Stimulated activated CD8-positive, alpha-beta memory T cell treated with anti-CD3 and anti-CD28 coated beads, Interleukin-2, amount 100 ng/mL, for 48 hours (primary cell): ENCODE results near the gene MAPKAPK3.
A peak's percentile ranks its signal among the peaks of the same experiment; 100 is the strongest.

Experiments used
- DNase-seq, 2 donors: peaks; one replicate each; pipeline ENCODE4 v3.0.0-alpha.2; 2020; ENCODE audit warnings: low read depth in 2 of 2

The MAPKAPK3 gene

DNA sequence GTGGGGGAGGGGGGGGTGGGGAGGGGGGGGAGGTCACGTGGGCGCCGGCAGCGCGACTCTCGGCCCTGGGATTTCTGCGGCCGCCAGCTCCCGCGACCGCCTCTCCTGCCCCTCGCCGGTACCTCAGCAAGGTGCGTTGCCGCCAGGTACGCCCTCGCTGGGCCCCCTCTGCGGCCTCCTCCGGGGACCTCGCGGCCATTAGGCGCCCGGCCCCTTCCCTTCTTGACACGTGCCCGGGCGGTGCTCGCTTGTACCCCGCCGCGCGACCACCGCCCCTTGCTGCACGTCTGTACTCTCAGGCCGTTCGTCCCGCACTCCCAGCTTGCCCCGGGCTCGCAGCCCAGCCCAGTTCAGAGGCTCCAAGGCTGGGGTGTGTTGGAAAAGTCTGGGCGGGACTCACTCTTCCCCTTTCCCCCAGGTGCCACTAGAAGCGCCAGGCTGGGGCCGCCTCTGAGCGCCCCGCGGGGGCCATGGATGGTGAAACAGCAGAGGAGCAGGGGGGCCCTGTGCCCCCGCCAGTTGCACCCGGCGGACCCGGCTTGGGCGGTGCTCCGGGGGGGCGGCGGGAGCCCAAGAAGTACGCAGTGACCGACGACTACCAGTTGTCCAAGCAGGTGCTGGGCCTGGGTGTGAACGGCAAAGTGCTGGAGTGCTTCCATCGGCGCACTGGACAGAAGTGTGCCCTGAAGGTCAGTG, at the start of gene MAPKAPK3:
Gene MAPKAPK3, plus strand, starts transcription at position 56 of the 696 bp plus-strand sequence. Its CDS starts 415 bp downstream, at position 471.
- DNase-seq = no peak

DNA sequence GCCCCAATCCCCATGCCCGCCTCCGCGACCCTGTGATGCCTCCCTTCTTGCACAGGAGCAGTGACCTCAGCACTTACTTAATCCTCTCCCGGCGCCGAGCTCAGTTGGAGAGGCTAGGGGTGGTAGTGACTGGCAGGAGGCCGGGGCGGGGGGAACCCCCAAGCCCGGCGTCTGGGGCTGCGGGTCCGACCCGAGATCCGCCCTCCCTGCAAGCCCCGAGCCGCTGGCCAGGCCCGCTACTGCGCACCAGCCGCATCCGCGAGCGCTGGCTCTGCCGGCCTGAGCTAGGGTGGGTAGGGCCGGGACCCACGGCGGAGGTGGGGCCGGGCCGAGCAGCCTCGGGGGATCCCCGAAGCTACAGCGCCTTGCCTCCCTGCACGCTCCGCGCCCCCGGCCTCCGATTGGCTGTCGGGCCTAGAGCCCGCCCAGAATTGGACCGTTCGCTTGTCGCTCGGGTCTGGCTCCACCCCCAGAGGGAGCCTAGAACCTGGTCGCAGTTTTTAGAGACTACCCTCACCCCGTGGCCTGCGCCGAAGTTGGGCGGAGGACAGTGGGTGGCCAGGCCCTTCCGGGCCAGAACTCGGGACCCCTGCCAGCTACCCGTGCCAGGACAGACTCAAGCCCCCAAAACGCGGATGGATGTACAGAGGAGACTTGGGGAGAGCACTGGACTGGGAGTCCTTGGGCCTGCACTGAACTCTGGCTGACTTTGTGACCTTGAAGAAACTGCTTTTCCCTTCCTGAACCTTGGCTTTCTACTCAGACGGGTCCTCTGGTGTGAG, 49.4 kb upstream of the MAPKAPK3 start, which contains the start of gene C3orf18:
Gene C3orf18, minus strand, starts transcription at position 362 of the 782 bp plus-strand sequence. CDS start 2,048 bp downstream, outside the sequence.
- peak; percentile 96 for DNase-seq

DNA sequence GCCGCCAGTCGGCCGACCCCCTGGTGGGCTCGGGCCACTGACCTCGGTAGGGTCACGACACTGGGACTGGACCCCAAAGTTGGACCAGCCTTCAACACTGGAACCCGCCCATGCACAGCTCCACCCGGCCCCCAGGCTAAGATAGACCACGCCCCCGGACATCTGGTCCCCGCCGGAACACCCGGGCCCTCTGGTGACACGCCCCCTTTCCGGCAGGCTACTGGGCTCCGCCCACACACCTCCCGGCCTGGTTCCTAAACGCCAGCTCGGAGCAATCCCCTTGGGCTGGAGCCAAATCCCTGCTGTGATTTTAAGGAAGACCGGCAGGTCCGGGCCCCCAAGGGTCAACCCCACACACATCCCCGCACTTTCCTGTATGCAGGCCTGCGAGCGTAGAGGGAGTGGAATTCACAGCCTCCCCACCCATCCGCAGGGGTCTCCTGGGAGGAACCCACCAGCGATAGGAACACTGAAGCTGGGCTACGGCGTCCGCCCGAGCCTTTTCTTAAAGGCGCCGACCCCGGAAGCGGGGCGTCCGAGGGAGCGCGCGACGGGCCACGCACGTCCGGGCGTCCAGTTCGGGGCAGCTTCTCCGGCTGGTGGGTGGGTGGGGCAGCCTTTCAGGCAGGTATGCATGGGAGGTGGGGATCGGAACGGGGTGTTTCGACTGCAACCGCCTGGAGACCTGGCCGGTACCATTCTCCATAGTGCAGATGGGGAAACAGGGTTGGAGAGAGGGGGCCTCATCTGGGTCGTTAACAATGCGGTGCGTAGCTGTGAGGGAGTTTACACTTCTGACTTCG, 47.8 kb upstream of the MAPKAPK3 start, which contains the start of gene HEMK1:
Gene HEMK1, plus strand, starts transcription at position 576 of the 803 bp plus-strand sequence. CDS start 1,583 bp downstream, outside the sequence.
- peak; percentile 95 to 99 for DNase-seq

DNA sequence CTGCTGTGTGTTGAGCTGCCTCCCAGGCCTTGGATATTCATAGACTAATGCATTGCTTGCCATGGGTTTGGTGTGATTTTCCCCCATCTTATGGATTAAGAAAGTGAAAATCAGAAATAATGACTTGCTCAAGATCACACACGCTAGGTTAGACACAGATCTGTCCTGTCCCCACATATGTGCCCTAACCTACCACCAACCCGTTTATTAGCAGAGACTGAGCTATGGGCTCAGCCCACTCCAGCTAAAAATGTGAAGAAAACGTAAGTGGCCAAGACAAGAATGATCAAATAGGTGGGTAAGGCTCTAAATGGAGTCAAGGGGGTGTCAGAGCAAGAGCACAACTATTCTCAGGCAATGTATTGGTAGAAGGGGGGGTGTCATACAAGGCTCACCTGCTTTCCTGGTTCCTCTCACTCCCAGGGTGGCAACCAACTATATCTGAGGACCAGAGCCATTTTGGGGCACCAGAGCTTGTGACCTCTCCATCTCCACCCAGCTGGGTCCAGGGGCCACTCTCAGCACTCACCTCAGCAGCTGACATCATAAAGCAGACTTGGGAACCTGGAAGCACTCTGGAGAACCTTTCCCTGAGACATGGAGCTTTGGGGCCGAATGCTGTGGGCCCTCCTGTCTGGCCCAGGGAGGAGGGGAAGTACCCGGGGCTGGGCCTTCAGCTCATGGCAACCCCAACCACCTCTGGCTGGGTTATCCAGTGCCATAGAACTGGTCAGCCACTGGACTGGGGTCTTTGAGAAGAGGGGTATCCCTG, 46.3 kb upstream of the MAPKAPK3 start:
- no peak for DNase-seq

DNA sequence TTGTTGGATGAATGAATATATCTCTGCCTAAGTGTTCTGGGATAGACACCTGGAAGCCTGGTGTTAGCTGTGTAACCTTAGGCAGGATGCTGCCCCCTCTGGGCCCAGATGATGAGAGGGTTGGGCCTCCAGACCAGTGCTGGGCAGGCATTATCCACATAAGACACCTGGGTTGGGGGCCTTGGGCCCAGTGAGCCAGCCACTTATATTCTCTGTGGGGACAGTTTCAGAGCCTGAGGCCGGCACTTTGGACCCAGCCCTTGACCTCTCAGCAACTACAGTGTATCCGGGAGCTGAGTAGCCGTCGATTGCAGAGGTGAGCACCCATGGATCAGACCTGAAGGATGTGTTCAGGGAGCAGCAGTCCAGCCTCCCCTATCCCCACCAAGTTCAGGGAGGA, 45.5 kb upstream of the MAPKAPK3 start:
- no peak for DNase-seq

DNA sequence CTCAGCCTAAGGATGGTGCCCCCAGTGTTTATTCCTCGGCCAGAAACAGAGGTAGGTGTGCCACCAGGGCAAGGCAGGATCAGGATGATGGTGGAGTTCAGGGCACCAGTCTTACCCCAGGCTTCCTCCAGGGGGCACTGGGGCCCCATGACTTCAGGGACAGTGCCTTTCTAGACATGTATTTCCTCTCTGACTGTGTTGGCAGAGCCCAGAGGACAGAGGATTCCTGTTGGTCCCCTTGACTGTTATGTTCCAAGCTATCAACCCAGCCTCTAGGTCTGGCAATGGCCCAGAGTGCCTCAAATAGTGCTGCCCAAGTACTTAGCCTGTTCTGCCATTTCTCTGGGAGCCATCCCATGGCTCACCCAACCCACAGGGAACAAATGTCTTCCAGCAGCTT, 44.8 kb upstream of the MAPKAPK3 start:
- peak in 1 of 2 donors; percentile 73 for DNase-seq

DNA sequence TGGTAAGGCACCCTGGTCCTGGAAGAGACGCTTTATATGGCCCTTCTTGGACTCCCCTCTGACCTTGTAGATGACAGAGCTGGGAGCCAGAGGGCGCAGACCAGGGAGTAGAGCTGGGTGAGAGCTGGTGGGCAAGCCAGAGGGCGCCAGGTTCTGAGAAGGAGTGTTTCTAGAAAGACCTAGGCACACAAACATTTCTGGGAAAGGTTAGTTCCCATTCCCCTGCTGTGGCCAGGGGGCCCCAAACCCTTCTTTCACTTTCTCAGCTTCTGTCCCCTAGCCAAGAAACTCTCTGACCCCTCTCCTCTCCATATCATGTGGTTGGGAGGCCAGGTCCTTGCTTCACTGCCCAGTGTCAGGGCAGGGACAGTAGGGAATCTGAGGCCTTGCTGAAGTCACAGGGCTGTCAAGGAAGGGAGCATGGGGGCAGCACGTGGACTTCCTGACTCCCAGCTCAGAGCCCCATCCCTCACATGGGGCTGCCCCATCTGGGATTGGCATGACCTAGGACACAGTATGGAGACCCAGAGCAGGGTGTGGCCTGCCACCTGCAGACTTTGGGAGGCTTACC, 44.1 kb upstream of the MAPKAPK3 start:
- no peak for DNase-seq

DNA sequence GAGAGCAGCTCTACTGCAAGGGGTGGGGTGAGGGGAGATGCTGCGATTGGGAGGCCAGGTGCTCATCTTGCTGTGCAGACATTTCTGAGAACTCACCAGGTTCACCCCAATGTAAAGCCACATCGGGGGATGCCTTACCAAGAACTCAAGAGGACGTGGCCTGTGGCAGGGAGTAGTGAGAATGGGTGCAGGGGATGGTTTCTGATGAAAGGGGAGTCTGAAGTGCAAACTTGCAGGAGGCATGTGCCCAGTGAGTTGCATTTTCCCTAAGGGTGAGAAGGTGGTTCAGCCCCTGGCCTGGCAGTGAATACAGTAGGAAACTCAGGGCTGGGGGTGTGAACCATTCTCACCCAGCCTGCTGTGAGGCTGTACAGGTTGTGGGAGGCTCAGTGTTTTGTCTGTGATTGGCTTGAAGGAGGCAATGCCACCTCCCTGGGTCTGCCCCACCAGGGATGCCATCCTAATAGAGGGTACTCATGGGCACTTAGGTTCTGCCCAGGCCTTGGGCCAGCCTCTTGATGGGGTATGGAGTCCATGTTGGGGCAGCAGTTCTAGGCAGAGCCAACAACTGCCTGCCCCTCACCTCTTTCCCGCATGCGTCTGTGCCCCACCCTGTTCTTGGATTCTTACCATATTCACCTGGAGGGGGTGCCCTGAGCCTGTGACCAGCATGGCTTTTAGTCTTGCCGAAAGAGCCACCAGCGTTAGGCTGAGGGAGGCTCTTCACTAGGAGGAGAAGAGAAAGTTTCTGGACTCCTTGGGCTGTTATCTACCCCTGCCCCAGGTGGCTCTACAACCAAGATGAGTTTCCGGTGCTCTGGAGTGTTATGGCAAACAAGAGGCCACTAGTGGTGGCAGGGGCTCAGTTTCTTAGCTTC, 43.1 kb upstream of the MAPKAPK3 start:
- DNase-seq = peak in 1 of 2 donors; percentile 74

DNA sequence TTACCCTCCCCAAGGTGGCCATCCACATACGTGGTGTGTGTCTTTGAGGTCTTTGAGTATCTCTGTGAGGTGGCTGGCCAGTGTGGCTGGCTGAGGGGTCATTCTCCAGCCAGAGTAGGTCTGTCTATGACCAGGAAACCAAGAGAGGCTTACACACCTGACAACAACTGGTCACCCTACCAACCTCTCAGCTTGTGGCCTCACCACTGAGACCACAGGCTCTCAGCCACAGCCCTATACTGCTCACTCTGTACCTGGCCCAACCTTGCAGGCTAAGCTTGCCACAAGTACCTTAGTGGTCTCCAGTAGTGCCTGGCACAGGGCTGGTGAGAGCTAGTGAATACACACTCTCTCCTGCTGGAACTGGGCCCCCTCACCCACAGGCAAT, 42.5 kb upstream of the MAPKAPK3 start:
- DNase-seq = no peak

DNA sequence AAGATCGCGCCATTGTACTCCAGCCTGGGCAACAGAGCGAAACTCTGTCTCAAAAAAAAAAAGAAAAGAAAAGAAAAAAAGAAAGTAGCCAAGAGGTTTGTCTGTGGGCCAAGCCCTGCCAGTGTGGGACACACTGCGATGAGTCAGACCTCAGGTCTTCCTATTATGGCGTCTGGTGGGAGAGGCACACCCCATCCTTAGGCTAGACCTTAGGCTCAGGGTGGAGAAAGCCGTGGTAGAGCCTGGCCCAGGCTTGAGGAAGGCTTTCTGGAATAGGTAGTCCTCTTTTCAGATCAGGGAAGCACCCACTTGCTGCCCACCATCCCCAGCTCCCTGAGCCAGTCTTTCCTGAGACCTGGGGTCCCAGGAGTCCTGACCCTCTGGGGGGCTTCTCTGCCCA, 41.6 kb upstream of the MAPKAPK3 start:
- DNase-seq = no peak

DNA sequence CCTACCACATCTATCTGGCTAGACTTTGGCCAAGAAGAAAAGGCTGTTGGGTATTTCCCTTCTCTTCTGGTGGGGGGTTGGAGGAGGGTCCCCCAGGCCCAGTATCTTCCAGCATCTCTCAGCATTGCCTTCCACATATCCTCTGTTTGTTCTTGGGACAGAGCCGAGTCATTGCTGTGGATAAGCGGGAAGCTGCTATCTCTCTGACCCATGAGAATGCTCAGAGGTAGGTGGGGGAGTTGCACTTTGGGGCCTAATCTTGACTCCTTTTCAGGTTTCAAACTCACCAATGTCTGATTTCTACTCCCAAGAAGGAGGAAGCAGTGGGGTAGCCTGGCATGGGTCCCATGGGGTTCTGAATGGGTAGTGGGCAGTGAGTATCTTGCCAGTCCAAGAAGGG, 39.6 kb upstream of the MAPKAPK3 start:
- DNase-seq = no peak

DNA sequence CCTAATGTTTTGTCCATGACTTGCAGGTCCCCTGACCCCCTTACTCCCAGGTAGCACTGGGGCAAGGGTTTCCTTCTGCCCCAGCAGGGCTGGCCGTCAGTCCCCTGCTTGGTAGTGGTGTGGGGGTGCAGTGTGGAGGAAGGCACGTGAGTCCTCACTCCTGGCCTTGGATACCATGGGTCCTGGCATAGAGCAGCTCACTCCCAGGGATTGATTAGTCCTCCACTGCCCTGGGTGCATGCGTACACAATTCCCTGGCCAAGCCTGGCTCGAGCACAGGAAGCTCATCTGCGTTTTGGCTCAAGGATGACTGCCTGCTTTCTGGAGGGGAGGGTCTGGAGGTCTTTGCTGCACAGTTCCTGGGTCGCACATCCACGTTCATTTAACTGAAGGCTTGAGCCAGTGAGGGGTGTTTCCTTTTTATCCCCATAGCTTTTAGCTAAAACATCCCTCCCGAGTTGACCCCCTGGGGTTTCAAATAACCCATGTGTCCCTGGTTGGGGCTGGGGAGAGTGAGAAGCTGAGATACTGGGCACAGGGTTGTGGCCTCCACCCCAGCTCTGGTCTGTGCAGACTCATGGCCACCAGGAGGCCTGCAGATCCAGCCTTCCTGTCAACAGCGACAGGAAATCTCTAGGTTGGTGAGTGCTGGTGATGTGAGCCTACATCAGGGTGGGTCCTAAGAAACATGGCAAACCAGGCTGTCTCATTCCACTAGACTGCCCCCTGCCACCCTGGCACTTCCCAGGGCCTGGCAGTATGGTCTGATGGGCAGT, 36.1 kb upstream of the MAPKAPK3 start:
- DNase-seq = no peak

DNA sequence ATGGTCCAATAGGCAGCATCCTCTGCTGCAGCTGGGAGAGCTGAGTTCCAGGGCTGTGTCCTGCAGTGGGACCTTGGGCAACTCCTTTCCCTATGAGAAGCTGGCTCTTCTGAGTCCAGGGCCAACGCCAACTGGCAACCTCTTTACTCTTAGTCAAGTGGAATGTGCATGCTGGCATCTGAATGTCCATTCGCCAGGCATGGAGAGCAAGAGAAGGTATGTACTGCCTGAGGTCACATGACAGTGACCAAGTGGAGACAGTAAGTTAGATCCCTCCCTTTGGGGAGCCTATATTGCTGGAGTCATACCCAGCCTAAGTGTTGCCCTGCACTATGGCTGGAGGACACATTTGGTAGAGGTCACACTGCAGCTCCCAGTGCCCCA, 35.5 kb upstream of the MAPKAPK3 start:
- DNase-seq = no peak

DNA sequence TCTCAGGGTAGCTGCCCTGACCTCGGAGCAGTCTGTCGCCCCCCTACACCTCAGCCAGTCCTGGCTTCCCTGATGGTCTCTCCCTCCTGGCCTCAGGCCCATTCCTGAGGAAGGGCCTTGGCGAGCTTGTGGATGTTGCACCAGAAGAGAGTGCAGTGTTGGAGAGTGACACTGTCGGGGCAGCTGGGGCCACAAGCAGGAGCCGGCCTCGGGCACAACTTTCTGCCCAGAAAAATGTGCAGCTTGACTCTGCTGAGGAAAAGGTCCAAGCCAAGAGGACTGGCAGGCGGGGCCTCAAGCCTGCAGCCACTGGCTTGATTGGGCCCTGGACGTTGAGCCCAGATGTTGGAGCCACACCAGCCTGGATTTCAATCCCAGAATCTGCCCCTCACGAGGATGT, 34.9 kb upstream of the MAPKAPK3 start:
- DNase-seq = no peak

DNA sequence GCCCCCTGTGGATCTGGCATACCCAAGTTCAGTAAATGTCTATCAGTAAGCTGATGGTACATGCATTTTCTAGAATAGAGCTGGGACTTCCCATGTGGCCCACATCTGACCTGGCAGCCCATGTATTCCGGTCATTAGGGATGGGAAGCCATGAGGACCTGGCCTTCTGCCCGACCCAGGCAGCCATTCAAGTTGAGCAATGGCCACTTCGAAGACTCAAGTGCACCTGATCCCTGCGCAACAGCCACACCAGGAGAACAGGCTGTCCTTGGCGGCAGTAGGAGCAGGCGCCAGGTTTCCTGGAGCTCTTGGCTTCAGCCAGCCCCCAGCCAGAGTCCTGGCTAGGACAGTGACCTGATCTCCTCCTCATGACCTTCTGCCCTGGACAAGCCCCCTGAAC, 33.1 kb upstream of the MAPKAPK3 start:
- no peak for DNase-seq

DNA sequence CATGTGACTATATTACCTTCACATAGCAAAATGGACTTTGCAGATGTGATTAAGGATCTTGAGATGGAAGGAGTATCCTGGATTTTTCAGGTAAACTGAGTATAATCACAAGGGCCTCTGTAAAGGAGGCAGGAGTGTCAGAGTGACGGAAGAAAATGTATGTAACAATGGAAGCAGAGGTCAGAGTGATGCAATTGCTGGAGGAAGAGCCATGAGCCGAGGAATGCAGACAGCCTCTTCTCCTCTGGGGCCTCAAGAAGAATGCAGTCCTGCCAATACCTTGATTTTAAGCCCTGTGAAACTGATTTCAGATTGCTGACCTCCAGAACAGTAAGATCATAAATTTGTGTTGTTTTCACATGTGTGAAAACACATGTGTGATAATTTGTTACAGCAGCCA, 32.6 kb upstream of the MAPKAPK3 start:
- no peak for DNase-seq

DNA sequence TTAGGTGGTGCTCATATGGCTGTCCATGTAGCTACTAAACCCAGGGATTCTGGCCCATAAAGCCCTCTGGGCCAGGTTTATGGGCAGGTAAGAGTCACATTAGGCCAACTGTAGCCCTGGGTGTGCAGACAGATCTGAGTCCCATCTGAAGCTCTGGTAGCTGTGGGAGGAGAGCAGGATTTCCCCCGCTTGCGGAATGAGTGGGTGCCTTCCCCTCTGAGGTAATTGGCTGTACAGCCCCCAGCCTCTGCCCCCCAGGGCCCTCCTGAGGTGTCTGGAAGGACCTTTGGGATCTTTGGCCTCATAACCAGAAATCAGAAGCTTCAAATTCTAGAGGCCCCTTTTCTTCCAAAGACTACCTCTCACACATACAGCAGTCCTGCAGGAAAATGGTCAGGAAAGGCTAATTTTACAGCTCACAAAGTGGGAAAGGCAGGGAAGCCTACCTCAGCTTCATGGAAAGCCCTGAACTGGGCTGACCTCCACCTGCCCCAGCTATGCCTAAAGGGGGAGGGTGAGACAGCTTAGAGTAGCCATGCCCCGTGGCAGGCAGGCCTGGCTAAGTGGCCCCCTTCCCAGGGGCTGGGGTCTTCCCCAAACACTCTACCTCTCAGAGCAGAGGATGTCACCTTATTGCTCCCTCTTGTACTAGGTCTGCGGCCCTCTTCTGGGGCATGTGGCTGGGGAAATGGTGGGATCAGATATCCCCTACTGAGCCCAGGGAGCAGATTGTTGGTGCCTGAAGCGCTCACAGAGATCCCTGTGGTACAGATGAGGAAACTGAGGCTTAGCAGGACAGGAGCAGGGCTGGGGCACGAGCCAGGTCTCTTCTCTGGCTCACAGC, 30.8 kb upstream of the MAPKAPK3 start:
- no peak for DNase-seq

DNA sequence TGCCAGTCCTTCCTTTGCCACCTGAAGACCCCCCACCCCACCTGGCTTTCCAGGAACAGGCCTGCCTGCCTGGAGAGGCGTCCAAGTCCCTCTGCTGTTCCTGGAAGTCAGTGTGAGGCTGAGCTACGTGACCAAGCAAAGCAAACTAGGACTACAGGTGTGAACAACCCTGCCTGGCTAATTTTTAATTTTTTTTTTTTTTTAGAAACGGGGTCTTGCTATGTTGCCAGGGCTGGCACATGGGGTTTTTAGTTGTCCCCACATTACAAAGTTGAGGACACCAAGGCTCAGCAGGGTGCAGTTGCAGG, 30.2 kb upstream of the MAPKAPK3 start:
- no peak for DNase-seq

DNA sequence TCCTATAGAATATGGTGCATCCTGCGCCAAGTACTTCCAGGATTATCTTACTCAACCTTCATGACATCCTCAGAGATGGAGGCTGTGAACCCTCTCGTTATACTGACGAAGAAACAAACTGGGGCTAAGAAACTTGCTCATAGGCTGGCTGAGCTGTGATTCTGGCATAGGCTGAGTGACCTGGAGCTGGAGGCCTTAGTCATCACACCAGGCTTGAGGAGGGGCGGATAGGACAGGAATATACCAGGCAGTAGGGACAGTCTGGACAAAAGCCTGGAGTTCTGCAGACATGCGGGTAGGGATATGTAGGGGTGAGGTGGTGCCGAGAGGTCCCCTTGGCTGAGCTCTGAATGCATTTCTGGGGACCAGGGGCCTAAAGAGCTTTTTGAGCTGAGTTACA, 29.6 kb upstream of the MAPKAPK3 start:
- DNase-seq = no peak
